Lower lobe of right lung (tissue), 2 donors: ENCODE results near the gene LRP2. TPM values are rescaled to one million over a fixed set of nuclear protein-coding genes. Genes with fewer than 3 reads are reported as not detected.
A peak's percentile ranks its signal among the peaks of the same experiment; 100 is the strongest.

ENCODE experiments used
- ATAC-seq, 2 donors: fragments of 200-7000 bp; cut with Tn5 transposase; one replicate each; pipeline ENCODE4 v1.9.1; 2020 to 2022; ENCODE audit warnings: mild to moderate bottlenecking in 2 of 2, moderate library complexity in 2 of 2
- DNase-seq: peaks from one replicate; pipeline ENCODE4 v3.0.0-alpha.2; 2020
- H3K27ac ChIP-seq: fragments of 200-600 bp; one replicate; pipeline ENCODE4 v1.8.0; 2022
- H3K27me3 ChIP-seq: fragments of 200-600 bp; one replicate; pipeline ENCODE4 v1.8.0; 2022; ENCODE audit warnings: low read depth
- H3K36me3 ChIP-seq: fragments of 200-600 bp; one replicate; pipeline ENCODE4 v1.8.0; 2022; ENCODE audit warnings: mild to moderate bottlenecking
- H3K4me1 ChIP-seq: fragments of 200-600 bp; one replicate; pipeline ENCODE4 v1.8.0; 2022
- H3K4me3 ChIP-seq: fragments of 200-600 bp; one replicate; pipeline ENCODE4 v1.8.0; 2022; ENCODE audit warnings: mild to moderate bottlenecking
- H3K9me3 ChIP-seq: fragments of 200-600 bp; one replicate; pipeline ENCODE4 v1.8.0; 2022
- CTCF ChIP-seq: fragments of 200-600 bp; IDR thresholded peaks from one replicate; pipeline ENCODE4 v1.8.0; 2022; ENCODE audit warnings: antibody characterized with exemption, mild to moderate bottlenecking
- intact Hi-C: fragments of 100-400 bp; cut with DNase I; formaldehyde crosslinking; loops from one replicate; pipeline ENCODE4 v1.11.0; 2022
- total RNA-seq: library from RNA; stranded (reverse); fragmentation: NEBNext Ultra II Directional; extraction: Animal tissue kit (Norgen Biotek cat#: 25700); gene quantifications from one replicate; pipeline ENCODE4 v1.2.1, GENCODE V29; 2021
- donor health status: DM: no; HTN: yes; CAD: no; lungs with severe emphysema.

LRP2 gene
- total RNA-seq, 1 donor from 2014 or later, result 47.8 TPM

GRCh38 chr2:169302364-169302763 lies 60.0 kb downstream of the LRP2 start:
- no peaks in the 10 kb centered on the region for H3K9me3 ChIP-seq
- no peaks in the 10 kb centered on the region for H3K36me3 ChIP-seq
- H3K27ac ChIP-seq, result no peak overlapping the region
- TF ChIP-seq CTCF, result no peak
- ATAC-seq (no peak), DNase-seq (no peak)
- H3K27me3 ChIP-seq, result no peaks in the 10 kb centered on the region
- intact Hi-C loops, result no loop called here
- no peak overlapping the region for H3K4me3 ChIP-seq
- H3K4me1 ChIP-seq, result no peaks in the 10 kb centered on the region

- Histone ChIP-seq H3K4me3 (no peak overlapping the region), H3K27ac (no peak overlapping the region), H3K36me3 (no peaks in the 10 kb centered on the region), H3K4me1 (no peaks in the 10 kb centered on the region), H3K9me3 (no peaks in the 10 kb centered on the region), H3K27me3 (no peaks in the 10 kb centered on the region)
- DNase-seq (no peak), ATAC-seq (no peak)
- no peak for TF ChIP-seq CTCF
- intact Hi-C loops, result no loop called here
These were observed 60.6 kb downstream of the LRP2 start for GRCh38 chr2:169301596-169302335.

- H3K4me1 ChIP-seq, result no peaks in the 10 kb centered on the region
- H3K36me3 ChIP-seq, result no peaks in the 10 kb centered on the region
- no peak overlapping the region for H3K27ac ChIP-seq
- intact Hi-C loops, result no loop called here
- ATAC-seq, result no peak
- DNase-seq, result no peak
- no peak overlapping the region for H3K4me3 ChIP-seq
- no peaks in the 10 kb centered on the region for H3K27me3 ChIP-seq
- no peak for TF ChIP-seq CTCF
- H3K9me3 ChIP-seq, result no peaks in the 10 kb centered on the region
These were observed 61.5 kb downstream of the LRP2 start for GRCh38 chr2:169300636-169301530.

- H3K36me3 ChIP-seq, result no peaks in the 10 kb centered on the region
- no peaks in the 10 kb centered on the region for H3K27me3 ChIP-seq
- no peak for TF ChIP-seq CTCF
- no peaks in the 10 kb centered on the region for H3K4me1 ChIP-seq
- ATAC-seq, result no peak
- no peak overlapping the region for H3K27ac ChIP-seq
- H3K9me3 ChIP-seq, result no peaks in the 10 kb centered on the region
- no peak overlapping the region for H3K4me3 ChIP-seq
- DNase-seq, result no peak
- intact Hi-C loops, result no loop called here
These were observed 64.3 kb downstream of the LRP2 start for GRCh38 chr2:169298007-169298406.

- no peak overlapping the region for H3K27ac ChIP-seq
- peak; percentile 51 to 56 for ATAC-seq
- H3K27me3 ChIP-seq, result no peaks in the 10 kb centered on the region
- no peak for DNase-seq
- H3K9me3 ChIP-seq, result no peaks in the 10 kb centered on the region
- no peaks in the 10 kb centered on the region for H3K36me3 ChIP-seq
- TF ChIP-seq CTCF, result no peak
- H3K4me1 ChIP-seq, result no peaks in the 10 kb centered on the region
- no peak overlapping the region for H3K4me3 ChIP-seq
- intact Hi-C loops, result no loop called here
These were observed 68.2 kb downstream of the LRP2 start for GRCh38 chr2:169294001-169294675.
